Kidney tubule cell (primary cell): ENCODE measurements around the gene IDI2.

Experiments used
- DNase-seq: peaks from one replicate; pipeline ENCODE4 v3.0.0-alpha.2; 2018; ENCODE audit warnings: low spot score

Gene IDI2

DNA sequence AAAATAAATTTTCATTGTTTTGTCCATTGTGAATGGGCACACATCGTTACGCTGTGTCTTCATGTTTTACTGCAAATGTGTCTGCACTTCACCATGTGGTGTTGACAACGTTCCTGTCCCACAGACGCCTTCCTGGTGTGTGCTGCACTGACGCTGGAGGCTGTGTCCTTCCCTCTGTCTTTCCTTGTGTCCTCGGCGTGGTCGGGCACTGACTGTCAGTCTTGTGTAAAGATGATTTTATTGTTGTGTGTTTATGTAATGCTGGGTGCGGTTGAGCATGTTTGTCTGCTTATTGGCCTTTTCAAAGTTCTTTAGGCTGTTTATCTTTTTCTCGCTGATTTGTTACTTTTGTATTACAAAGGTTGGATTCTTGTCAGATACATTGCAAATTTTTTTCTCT lies 18.1 kb downstream of the IDI2 start:
- DNase-seq, result no peak

DNA sequence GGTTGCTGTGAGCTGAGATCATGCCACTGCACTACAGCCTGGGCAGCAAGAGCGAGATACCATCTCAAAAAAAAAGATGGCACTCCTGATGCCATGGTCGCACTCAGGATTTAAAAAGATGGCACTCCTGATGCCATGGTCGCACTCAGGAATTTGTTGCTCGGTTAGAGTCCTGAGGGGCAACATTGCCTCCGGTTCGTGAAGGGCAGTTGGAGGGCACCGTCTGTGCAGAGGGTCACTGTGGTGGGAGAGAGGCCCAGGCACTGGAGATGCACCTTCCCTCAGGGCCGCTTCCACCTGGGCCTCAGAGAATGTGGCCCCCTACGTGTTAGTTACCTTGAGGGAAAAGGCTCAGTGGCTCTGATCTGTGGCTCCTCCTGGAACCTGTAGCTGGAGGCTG lies 19.1 kb downstream of the IDI2 start:
- DNase-seq, result no peak

DNA sequence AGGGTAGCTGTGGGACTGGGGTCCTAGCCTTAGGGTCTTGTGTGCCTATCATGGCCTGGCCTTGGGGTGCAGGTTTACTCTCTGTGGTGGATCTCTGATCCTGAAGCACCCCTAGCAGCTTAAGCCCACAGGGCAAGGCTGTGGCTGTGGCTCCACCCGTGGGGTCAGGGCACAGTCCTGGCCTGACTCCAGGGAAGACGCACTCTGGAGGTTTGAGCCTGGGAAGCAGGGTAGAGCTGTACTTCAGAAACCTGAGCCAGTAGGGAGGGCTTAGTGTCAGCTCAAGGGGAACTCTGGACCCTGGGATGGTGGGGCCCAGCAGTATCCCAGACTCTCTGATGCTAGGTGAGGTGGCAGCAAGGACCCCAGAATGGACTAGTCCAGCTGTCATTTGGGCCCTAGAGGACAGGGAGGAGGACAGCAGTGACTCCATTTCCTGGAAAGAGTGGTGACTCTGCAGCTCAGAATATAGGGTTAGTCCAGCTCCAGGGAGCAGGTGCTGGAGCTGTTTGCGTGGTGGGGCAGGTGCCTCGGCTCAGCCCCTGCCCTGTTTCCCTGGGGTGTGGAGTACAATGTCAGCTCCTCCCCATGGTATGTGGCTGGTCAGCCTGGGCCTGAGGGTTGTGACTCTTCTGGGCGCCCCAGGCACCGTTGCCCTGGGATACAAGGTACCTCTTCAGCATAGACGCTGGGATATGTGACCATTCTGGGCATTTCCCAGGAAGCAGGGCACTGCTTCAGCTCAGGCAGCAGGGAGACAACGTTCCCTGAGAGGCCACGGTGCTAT lies 21.6 kb downstream of the IDI2 start:
- no peak for DNase-seq

DNA sequence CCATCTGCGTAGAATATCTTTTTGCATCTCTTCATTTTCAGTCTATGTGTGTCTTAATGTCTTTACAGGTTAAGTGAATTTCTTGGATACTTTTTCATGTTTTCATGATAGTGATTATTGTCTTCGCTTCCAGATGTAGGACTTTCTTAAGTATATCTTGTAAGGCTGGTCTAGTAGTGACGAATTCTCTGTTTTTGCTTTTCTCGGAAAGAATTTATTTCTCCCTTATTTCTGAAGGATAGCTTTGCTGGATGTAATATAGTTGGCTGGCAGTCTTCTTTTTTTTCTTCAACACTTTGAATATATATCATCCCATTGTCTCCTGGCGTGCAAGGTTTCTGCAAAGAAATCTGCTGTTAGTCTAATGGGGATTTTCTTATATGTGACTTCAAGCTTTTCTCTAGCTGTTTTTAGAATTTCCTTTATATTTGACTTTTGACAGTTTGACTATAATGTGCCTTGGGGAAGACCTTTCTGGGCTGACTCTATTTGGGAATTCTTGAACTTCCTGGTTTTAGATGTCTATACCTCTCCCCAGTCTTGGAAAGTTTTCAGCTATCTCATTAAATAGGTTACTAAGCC lies 23.1 kb downstream of the IDI2 start:
- no peak for DNase-seq

DNA sequence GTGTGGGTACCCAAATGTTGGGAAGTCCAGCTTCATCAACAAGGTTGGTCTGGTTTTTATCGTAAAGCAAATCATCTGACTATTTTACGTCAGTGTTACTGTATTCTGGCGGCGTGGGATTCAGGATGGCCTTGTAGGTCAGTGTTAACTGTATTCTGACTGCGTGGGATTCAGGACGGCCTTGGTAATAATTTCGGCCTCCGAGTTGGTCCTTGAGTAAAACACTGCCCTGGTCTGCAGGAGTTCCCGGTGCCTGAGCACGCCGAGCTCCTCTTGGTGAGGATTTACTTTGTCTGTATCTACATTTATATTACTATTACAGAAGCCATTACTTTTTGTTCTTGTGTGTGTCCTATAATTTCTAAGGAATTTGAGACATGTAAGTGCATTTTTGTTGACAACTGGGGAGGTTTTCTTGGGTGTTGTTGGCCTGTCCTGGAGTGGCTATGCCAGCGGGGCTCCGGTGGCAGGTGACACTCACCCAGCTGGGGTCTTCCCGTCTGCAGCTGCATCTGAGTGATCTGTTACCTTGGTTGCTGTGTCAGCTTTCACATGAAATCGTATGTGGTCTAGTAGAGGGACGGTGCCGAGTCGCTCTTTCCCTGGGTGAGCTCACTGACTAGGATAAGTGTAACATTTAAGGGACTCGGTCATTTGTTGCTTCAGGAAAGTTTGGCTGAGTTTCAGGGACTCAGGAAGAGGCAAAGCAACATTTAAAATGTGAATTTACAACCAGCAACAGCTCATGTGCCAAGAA lies 28.2 kb downstream of the IDI2 start:
- DNase-seq, result no peak

DNA sequence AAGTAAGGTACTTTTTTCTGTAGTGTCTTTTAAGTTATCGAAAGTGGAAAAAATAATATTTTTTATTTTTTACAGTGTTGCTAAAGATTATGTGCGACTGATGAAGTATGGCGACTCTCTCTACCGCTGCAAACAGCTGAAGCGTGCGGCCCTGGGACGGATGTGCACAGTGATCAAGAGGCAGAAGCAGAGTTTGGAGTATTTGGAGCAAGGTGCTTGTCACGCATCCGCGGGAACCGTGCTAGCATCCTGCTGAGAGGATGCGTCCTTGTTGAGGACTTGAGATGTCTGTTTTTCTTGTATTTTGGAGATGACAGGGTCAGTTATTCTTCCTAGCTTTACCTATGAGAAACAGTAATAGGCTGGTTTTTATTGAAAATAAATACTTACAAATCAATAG lies 29.6 kb downstream of the IDI2 start:
- DNase-seq, result no peak

DNA sequence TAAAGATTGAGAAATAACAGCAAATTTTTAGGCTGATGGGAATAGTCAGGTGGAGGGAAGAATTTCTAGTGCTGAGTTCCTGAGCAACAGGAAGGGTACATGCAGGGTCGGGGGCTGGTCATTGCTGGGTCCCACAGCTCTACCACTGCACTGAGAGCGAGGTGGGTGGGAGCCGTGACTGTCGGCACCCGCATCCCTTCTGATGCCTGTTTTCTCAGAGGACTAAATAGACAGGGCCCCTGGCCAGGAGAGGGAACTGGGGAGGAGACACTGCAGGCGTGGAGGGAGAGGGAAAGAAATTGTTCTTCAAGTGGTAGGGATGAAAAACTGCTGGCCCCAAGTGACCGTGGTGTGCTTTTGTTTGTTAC lies 30.1 kb downstream of the IDI2 start:
- DNase-seq, result no peak

DNA sequence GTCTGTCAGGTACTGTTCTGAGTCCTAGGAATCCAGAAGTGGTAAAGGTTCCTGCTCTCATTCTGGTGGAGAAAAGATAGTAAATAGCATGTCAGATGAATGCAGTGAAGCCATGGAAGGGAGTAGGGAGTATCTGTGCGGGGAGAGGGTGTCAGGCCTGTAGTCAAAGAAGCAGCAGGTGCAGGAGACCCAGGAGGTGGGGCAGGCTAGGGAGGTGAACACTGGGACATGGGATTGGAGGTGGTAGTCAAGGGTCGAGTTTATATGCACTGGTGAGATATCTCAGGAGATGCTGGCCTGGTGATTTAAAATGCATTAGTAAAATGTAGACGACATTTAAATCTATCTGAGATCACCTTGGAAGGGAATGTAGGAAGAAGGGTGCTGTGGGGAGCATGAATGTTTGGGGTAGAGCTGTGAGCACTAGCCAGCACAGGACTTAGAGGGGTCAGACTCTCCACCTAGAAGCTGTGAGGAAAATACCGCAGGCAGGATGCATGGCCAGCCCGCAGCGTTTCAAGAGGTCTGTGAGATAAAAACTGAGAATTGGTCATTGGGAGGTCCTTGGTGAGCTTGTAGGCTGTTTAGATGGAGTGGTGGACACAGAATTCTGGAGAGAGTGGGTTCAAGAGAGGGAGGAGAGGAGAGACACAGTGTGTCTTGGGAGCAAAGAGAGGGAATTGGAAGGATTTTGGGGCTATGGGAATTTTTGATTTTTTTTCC lies 30.7 kb downstream of the IDI2 start:
- DNase-seq, result no peak

DNA sequence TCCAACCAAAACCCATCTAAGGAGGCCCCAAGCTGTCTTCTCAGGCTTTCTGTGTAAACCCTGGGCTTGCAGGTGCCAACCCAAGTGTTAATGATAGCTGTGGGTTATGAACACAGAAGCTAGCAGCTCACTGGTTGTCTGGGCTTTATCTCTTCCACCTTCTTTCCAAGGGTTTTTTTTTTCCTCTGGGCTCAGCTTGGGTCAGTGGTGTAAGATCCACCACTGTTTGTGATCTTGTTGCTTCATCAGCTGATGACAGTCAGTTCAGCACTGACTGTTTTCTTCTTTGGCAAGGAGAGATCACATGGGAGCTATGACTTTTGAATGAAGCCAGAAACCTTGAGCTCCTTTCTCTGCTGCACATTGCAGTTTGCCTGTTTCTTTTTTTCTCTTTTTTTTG lies 32.8 kb downstream of the IDI2 start:
- no peak for DNase-seq

DNA sequence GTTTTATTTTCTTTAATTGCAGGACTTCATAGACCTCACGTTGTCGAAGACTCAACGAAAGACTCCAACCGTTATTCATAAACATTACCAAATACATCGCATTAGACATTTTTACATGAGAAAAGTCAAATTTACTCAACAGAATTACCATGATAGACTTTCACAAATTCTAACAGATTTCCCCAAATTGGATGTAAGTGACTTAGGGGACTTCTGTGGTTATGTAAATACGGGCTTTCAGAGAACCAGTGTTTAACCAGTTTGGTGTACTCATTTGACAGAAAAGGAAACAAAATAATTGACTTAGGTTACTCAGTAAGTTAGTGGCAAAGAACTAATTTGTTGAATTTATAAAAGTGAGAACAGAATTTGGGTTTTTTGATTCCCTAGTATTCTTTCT lies 33.2 kb downstream of the IDI2 start:
- DNase-seq, result no peak

DNA sequence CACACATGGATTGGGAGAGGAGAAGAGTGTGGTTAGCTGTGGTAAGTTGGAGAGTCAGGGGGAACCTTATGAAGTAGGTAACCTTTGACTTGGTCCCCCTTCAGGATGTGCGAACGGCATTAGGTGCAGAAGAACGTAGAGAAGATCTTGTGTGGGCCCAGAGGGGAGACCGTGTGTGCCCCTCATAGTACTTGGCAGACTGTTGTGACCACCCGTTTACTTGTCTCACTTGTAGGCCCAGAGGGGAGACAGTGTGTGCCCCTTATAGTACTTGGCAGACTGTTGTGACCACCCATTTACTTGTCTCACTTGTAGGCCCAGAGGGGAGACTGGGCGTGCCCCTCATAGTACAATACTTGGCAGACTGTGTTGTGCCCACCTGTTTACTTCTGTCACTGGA lies 34.9 kb downstream of the IDI2 start:
- DNase-seq, result no peak

DNA sequence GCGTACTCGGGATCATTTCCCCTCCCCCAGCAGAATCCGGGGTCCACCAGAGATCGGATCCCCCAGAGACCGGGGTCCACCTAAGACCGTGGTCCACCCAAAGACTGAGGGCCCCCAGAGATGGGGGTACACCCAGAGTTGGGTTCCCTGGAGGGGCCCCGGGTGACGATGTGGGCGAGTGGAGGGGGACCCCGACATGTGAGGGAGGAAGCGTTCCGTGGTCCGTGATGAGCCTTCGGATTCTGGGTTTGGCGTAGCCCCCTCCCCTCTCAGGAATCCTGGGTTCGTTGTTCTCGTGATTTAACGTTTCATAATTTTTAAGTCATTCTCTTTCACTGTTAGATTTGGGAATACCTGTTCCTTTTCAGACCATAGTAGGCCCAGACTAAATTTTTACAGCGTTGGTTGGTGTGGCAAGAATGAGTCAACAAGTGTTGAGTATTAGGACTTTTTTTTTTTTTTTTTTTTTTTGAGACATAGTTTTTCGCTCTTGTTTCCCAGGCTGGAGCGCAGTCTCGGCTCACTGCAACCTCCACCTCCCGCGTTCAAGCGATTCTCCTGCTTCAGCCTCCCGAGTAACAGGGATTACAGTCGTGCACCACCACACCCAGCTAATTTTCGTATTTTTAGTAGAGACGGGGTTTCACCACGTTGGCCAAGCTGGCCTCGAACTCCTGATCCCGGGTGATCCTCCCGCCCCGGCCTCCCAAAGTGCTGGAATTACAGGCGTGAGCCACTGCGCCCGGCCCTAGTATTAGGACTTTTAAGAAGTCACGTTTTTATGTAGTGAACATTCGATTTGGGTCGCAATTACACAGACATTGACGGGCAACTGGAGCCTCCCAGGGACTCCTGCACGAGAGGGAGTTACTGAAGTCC lies 36.8 kb downstream of the IDI2 start:
- DNase-seq, result peak; percentile 29

DNA sequence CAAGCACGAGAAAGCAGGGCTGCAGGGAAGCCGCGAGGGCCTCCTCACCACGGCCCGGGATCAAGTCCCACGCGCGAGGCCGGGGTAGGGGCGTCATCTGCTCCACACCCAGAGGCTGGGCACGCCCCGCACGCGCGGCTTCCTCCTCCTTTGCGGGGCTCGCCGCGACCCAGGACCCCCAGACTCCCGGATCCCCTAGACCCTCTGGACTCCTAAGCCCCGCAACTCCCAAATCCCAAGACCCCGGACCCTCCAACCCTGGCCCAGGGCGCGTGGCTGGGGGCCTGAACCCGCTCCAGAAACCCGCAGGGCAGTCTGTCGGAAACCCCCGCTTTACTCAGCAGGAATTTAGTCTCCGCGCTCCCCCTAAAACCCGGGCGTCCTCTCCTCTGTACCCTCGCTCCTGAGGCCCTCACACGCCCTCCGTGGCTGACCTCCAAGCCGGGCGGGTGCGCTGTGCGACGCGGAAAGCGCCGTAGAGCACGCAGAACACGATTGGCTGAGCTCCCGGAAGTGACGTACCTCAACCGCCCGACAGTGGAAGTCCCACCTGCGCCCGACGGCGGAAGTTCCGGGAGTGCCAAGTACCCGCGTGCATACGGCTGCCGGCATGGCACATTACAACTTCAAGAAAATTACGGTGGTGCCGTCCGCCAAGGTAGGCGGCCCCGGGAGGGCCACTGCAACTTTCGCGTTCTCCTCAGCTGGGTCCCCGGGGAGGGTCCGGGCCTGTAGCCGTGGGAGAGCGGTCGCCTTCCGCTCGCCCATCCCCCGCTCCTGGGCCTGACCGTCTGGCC lies 37.6 kb downstream of the IDI2 start, which contains the start of gene GTPBP4:
Gene GTPBP4 (plus strand): TSS at position 565 of the 797 bp plus-strand sequence. CDS start 46 bp downstream, at position 611.
- peak; percentile 97 for DNase-seq

DNA sequence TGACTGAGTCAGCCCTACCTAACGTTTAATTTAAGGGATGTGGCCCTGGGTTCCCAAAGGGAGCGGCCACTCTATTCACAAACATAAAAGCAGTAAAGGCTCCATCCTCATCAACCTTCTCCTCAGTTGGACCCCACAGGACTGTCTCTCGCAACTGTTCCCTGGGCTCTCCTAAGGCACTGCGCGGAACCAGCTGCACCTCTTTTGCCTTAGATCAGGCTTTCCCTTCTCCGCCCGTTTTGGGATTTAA lies 38.1 kb downstream of the IDI2 start:
- no peak for DNase-seq

DNA sequence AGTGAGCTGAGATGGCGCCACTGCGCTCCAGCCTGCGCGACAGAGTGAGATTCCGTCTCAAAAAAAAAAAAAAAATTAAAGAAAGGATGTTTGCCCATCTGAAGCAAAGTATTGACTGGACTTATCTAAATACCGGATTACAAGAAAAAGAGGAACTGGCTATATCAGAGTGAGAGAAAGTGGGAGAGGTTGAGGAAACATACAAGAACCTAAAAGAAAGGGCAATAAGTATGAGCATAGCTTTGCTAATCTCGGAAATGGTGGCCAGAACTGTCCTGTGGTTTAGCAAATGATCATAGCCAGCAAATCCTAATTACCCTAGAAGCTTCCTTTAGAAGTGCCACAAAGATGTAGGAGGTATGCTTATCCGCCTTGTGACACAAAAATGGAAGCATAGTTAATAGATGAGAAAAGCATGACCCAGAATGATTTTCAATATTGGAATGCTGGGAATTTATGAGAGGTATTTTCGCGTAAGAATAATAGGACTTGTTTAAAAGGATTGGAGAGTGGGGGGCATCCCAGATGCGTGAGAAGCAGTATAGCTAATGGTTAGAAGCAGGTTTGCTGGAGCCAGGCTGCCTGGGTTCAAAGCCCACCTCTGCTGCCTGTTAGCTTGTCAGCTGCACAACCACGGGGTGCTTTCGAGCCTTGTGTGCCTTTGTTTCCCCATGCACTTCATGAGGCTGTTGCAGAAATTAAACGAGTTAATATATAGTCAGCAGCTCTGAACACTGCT lies 38.6 kb downstream of the IDI2 start:
- DNase-seq, result peak; percentile 91

DNA sequence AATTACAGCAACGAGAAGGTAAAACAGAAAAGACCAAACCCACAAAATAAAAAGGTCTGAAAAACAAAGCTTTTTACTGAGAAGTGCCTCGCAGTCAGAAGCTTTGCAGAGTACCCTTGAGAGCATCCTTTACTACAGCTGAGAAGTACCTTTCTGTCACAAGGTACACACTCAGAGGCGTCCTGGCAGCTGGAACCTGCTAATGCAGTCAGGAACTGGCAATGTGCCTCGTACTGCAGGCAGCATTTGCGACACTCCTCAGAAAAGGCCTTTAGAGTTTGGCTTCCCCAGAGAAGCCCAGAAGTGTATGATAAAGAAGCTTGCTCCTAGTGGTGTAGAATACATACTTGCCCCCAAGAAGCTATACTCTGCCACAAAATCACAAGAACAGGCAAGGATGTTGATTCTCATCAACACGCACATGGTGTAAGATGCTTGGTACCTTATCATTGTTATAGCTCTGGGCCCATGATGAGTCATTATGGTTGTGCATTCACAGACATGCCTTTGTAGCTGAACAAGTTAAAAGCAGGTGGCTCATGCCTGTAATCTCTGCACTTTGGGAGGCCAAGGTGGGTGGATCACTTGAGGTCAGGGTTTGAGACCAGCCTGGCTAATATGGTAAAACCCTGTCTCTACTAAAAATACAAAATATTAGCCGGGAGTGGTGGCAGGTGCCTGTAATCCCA lies 39.4 kb downstream of the IDI2 start:
- DNase-seq, result peak; percentile 86

DNA sequence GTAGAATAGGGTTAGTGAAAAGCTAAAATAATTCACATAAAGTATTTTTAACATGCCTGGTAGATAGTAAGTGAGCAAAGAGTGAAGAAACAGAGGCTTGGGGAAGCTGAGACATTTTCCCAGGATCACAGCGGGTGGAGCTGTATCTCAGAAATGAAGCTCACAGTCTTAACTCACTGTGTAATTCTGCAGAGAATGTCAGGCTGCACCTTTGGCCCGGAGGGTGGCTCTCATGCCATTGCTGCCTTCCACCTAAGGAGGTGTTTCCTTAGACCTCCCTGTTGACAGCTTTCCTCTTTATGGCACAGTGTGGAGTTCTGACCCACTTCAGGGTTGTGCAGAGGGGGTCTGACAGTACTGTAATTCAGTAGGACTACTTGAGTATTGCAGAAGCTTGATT lies 40.3 kb downstream of the IDI2 start:
- DNase-seq, result no peak

DNA sequence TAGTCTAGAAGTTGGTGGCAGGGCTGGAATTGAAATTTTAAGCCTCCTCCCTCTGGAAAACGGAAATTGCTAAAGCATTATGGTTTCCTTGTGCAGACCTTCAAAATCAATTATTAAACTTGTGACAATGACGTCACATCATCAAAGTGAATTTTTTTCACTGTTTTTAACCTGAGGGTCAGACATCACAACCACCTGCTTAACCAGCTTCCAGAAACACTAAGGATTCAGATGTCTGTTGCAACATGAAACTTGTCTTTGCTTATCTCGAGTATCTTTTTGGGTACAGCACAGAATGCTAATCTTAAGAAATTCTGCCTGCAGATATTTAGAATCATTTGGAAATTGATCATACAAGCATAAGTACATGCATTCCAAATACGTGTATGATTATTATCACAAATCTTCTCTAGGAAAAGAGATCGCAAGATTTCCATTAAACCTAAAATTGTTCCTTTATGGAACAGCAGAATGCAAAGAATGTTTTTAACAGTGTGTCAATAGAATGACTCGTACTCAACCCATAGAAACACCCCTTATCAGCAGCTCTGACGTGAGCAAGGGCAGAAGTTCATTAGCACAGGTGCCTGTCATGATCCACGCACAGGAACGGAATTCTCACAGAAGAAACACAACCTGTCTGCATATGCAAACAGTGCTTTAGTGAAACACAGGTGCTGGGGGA lies 41.5 kb downstream of the IDI2 start:
- peak; percentile 51 for DNase-seq

DNA sequence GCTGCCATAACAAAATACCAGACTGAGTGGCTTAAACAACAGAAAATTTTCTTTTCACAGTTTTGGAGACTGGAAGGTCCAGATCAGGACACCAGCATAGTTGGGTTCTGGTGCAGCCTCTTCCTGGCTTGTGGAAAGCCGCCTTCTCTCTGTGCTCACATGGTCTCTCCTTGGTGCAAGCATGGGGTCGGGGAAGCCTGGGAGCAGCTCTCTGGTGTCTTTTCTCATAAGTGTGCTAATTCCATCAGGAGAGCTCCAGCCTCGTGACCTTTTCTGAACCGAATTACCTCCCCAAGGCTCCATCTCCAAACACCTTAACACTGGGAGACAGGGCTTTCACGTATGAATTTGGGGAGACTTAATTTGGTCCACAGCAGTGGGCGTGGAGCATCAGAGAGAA lies 42.3 kb downstream of the IDI2 start:
- no peak for DNase-seq
